ENCODE results near the gene ARMC8.

ARMC8 gene

DNA sequence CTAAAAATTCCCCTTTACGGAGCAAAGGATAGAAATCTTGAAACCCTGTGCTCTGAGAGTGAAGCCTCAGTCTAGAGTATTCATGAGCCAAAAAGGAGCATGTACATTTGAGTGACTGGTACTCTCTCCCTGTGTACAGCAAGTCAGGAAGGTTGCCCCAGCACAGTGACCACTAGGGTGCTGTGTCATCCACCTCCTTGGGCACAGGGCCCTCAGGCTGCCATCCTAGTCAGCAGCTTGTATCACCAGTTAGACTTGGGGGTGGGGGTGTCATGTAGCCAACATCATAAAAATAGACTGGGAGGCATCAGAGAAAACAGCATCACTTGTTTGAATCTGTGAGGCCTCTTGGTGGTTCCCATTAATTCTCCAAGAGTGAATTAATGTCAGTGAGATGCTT is 130.6 kb downstream of the ARMC8 start:
- DNase-seq: no peak

DNA sequence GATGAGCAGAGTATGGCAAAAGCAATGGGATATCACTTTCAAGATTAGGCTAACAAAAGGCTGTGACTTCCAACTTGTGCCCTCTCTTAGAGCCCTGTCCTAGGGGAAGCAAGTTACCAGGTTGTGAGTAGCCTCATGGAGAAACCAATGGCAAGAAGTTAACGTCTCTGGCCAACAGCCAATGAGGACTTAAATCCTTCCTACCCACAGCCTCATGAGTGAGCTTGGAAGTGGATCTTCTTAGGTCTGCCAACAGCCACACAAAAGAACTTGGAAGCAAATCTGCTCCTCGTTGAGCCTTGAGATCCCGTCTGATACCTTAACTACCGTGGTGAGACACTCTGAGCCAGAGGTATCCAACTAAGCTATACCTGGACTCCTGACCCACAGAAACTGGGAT is 136.9 kb downstream of the ARMC8 start:
- DNase-seq: no peak

DNA sequence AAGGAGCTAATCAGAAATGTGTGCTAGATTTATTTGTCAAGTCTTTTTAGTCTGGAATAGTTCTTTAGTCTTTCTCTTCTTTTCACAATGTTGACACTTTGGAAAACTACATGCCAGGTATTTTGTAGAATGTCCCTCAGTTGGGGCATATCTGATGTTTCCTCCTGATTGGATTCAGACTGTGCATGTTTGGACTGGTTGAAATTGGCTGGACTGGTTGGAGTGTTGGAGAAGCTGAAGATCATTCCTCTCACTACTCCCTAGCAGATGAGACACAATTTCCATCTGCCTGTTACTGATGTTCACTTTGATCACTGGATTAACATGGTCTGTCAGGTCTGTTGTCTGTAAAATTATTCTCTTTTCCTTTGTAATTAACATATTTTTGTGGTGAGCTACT is 138.9 kb downstream of the ARMC8 start:
- no peak for DNase-seq

DNA sequence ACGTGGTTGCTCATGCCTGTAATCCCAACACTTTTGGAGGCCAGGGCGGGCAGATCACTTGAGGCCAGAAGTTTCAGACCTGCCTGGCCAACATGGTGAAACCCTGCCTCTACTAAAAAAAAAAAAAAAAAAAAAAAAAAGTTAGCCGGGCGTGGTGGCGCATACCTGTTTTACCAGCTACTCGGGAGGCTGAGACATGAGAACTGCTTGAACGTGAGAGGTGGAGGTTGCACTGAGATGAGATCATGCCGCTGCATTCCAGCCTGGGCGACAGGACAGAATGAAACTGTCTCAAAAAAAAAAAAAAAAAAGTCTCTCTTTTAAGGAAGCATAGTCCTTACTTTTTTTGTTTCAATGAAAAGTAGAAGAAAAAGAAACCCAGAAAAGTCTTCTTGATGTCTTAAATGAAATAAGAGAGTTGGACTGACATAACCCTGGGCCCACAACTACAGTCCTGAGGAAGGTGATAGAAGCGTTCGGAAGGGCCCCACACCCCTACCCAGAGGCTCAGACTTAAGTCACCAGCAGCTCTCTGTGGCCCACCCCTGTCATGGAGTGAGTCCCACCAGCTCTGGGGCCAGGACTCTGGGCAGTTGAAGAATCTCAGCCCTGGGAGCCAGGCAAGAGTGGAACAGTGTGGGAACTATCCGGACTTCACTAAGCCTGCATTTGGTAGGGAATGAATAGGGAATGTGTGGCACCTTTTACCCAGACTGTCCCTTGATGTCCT is 139.9 kb downstream of the ARMC8 start:
- DNase-seq: no peak

DNA sequence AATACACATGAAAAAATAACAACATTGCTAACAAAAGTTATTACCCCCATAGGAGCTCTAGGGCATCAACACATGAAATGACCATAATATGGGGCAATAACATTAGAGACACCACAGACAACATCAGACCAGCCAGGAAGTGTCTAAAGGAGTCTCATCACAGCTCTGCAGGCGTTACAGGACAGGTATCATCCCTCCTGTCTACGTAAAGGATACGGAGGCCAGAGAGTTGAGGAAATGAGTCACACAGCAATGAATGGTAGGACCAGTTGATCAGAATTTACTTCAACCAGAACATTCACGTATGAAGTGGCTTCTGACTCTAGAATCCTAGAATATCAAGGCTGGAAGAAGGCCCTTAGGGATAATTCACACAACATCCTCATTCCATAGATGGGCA is 140.7 kb downstream of the ARMC8 start:
- no peak for DNase-seq

- DNase-seq: no peak
These were observed 141.2 kb downstream of the ARMC8 start for GRCh38 chr3:138328341-138328740.

DNA sequence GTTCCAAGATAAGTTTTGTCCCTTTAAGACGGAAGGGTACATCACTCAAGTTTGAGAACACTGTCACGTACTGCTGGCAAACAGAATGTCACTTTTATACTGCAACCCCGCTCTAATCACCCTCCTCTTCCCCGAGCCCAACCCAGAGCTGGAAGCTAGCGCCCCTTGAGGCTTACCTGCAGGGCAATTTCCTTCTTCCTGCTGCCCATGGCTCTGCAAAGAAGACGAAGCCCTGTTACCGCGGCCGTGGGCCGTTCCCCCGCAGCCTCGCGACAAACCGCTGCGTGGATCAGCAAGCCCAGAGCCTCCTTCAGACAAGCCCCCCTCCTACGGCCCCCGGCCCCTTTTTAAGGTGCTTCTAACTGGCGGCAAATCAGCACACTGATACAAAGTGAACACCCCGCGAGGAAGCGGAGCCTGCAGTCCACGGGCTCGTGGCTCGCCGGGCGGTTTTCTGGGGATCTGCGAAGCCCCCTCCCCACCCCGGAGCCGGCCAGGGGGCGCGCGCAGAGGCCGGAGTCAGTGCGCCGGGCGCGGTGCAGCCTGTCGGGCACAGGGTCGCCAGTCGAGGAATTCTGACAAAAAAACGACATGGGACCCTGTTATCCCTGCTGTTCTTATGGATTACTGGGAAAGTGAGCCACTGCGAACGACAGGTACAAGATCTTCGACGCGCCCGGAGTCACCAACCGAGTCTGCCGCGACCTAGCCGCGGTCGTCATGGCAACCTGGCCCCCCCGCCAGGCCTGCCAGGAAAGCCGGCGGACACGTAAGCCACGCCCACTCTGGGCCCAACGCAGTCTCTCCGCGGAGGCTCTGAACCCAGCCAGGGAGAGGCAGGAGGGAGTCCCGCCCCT is 142.3 kb downstream of the ARMC8 start, which contains the start of gene NME9:
Gene NME9 (minus strand): TSS at position 725 of the 857 bp plus-strand sequence. CDS start 516 bp downstream, at position 209.
- peak; percentile 31 for DNase-seq

- DNase-seq: no peak
These were observed 142.8 kb downstream of the ARMC8 start for GRCh38 chr3:138329984-138330293.

DNA sequence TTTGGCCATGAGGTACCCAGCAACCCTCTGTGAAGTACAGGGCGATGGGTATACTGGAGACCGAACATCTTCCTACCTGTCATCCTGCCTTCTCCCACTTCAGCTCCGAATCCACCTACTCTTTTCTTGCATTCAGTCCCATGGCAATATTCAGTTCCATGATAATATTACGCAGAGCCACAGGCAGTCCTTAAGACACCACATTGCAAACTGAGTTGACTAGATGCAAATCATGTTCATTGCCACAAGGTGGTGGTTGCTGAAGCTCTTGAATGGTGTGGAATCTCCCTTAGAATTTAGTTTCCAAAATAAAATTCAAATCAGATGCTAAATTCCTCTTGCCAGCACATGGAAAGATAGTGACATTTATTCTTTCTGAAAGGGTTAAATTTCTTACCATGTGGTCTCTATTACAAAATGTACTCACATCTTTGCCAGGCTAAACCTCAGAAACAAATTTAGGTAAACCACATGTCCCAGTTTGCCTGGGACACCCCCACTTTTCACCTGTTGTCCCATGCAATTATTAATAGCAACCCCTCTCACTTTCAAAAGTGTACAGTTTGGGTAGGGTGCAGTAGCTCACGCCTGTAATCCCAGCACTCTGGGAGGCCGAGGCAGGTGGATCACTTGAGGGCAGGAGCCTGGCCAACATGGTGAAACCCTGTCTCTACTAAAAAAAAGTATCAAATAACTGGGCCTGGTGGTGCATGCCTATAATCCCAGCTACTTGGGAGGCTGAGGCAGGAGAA is 144.2 kb downstream of the ARMC8 start:
- no peak for DNase-seq

DNA sequence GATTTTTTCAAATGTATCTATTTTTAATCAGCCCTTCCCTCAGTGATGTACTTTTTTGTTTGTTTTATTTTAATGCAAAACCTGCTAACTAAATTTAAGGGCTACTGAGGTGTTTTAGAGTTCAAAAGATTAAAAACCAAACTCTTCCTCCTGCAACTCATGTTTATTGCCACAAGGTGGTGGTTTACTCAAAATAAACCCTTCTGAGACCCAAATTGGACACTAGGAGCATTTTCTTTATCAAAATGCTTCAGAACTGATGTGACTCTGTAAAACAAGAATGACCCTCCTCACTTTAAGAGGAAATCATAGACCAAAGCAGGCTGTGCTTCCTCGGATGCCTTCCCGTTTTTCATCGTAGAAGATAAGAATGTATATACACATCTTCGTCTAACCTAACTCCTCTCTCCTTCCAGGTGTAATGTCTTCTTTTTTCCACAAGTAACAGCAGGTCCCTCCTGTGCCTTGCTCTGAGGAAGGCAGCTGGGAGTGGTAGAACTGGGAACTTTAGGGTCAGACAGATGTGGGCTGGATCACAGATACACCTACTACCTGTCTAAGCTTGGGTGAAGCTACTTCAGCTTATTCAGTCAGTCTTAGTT is 145.5 kb downstream of the ARMC8 start:
- DNase-seq: no peak

GRCh38 chr3:138334608-138335007 is 147.5 kb downstream of the ARMC8 start:
- DNase-seq: no peak

DNA sequence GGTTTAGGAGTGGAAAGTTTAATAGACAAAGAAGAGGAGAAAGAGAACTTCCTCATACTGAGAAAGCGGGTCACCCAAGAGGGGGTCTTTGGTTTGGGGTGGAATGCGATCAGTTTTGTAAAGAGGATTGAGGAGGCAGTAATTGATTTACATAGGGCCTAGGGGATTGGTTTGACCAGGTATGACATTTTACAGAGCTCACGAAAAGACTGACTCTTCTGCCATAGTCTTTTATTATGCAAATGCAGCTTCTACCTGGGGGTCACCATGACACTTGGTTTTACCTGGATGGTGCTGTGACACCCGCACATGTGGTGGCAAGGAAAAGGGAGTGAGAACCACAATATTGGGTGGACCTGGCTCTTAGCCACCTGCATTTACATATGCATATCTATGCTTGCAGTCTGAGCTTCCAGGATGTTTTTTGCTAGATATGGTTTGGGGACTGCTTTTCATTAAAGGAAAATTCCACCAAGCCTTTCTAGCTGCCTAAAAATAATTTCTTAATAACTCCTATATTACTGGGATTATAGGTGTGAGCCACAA is 149.4 kb downstream of the ARMC8 start:
- DNase-seq: no peak

- DNase-seq: no peak
These were observed 151.1 kb downstream of the ARMC8 start for GRCh38 chr3:138338244-138338643.

- no peak for DNase-seq
These were observed 151.7 kb downstream of the ARMC8 start for GRCh38 chr3:138338811-138339210.

DNA sequence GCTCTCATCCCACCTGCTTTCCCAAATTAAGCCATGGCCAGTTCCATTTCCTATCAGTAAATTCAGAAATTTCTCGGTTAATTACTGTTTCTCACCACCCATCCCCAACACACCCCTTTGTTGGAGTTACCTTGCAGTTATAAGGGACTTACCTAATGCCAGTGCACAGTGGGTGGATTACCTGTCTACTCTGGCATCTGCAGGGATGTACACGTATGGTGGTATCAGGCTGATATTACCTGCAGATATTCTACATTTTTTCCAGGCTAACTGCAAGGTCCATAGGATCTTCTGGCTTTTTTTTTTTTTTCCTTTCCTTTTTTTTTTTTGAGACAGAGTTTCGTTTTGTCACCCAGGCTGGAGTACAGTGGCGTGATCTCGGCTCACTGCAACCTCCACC is 153.4 kb downstream of the ARMC8 start:
- no peak for DNase-seq

DNA sequence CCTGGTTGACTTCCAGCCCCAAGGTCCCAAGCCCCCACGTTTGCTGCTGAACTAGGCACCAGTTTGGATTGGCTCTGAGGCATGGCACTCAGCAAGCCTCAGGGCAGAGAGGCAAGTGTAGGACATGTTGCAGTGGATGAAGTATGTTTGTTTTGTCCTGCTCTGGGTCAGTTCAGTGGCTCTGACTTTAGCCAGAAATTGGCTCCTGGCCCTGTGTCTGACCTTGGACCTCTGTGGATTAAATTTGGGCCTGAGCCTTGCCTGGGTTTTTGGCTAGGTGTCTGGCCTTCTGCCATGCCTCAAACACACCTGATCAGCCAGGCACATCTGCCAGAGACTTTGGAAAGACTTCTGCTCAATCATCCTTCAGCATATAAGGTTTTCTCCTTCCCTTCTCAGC is 157.7 kb downstream of the ARMC8 start:
- no peak for DNase-seq

All from SIG-M5 (cell line).